GM12891 (cell line): ENCODE measurements around the gene COL7A1.

Source experiments
- PAX5 ChIP-seq: IDR thresholded peaks from 2 replicates; pipeline ENCODE4 v1.6.1; 2011; ENCODE audit warnings: low read length, moderate library complexity, mild to moderate bottlenecking; ENCODE audit not compliant: insufficient read depth, severe bottlenecking
- POLR2A ChIP-seq: IDR thresholded peaks from 2 replicates; pipeline ENCODE4 v1.6.1; 2011; ENCODE audit warnings: low read depth, low read length, control low read depth
- SPI1 ChIP-seq: IDR thresholded peaks from 2 replicates; pipeline ENCODE4 v1.6.1; 2011; ENCODE audit warnings: low read depth, low read length, control low read depth
- TAF1 ChIP-seq: IDR thresholded peaks from 2 replicates; pipeline ENCODE4 v1.6.1; 2011; ENCODE audit warnings: low read depth, low read length, control low read depth

DNA sequence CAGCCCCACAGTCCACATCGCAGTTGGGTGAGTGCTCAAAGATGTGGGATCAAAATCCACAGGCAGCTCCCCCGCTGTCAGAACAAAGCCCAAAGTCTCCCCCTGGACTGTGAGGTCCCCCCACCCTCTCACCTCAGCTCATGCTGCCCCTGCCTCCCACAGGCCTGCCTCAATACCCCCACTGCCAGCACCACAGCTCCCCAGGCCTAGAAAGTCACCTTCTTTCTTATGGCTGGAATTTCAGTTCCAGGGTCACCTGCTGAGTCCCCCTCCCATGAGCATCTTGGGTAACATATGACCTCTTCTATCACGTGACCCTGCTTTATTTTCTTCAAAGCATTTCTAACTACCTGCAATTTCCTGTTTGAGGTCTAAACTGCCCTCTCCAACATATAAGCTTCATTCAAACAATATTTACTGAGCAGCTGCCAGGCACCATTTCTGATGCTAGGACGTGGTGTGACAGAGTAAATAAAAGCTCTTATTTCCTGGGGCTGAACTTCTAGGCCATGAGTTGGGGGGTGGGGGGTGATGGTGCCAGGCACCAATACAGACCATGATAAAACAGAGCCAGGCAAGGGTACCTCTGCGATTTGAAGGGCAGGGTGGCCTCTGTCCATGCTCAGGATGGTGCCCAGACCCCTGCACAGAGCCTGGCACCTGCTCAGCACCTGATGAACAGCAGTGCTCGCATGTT is 28.9 kb upstream of the COL7A1 start:
- TF ChIP-seq POLR2A (no peak), PAX5 (no peak), SPI1 (no peak), TAF1 (no peak)
